HTERT RPE-1 (cell line): ENCODE data around the gene ABHD16A.

Experiments used
- in situ Hi-C: fragments of 300-500 bp; cut with MboI; formaldehyde crosslinking; loops from 4 replicates; pipeline ENCODE4 v1.14.3; 2020; ENCODE audit warnings: low sequenced_read_pairs

Gene ABHD16A

GRCh38 chr6:31690231-31691077, 12.7 kb downstream of the ABHD16A start:
- in situ Hi-C loops = no loop called here

DNA sequence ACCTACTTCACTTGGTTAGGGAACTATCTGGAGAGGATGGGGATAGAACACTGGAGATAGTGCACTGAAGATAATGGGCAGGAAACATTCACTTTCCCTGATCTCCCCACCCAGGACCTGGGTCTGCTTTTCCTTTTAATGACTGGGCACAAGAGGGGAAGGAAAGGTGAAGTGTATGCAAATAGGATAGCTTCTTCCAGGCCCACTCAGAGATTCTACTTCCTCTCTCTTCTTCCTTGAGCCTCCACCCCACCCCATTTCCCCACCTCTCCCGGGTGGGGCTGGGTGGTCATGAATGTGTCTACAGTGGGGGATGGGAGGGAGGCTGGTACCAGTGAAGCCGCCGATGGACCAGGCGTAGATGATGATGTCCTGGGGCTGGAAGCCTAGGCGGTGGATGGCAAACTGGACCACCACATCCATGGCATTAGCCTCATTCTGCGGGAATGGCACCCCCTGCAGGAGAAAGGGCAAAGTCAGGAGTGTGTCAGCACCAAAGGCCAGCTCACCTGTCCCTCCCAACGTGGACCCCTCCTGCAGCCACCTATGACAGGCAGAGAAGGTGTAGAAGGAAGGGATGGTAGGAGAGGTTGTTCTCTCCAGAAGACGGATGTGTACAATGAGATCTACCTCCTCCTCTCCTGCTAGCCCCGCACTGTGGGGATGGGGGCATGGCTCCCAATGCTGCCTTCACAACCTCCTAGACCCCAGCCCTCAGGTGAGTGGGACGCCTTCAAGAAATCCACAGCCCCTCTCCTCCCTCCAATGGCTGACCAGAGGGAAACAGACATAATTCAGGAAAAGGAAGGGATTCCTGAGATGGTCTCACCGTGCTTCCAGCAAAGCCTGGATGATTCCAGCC, 13.6 kb downstream of the ABHD16A start:
- in situ Hi-C loops = no loop called here

DNA sequence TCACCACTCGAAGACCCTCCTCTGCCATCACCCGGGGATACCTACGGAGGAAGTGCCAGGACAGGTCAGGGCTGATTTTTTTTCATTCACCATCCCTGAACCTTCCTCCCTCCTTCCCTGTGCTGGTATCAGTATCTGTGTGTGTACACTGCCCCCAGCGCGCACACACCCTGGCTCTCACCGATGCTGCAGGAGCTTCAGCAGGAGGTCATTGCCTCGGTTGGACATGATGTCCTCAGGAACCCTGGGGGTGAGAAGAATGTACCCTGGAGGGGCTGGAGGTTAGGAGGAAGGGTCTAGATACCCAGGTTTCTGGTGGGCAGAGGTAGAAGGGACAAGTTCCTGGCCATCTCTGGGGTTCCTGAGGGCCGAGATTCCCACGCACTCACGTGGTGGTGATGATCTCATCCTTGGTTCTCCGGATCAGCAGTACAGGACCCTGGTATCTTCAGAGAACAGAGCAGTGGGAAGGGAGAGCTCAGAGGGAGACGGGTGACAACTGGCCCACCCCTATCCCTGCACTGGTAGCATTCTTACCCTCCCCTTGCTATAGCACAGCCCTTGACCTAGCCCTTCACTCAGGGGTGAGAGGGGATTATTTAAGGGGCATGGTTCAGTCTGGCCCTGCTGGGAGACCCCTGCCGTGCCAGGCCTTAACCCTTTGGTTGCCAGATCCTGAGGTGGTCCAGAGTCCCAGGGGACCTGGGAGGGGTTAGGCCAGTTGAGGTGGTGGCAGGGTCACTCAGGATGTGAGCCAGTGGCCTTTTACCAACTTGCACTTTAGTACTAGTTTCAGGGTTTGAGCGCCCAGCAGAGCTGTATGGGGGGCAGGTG, 15.0 kb downstream of the ABHD16A start:
- in situ Hi-C loops = no loop called here

DNA sequence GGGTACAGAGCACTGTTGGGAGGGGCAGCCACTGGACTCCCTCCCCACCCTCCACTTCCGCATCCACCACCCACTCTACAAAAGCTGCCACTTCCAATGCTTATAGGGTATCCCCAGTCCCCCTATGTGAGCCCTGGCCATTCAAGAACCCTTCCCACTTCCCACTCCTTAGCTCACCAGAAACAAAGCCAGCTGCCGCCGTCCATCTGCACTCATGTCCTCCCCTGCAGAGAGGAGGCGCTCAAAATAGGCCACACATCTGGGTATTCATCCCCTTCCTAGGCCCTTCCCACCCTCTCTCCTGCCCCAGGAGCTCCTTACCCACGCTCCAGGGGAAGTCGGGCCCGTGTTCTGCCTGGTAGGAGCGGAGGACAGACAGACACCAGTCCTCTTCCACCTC, 15.8 kb downstream of the ABHD16A start:
- in situ Hi-C loops = no loop called here

DNA sequence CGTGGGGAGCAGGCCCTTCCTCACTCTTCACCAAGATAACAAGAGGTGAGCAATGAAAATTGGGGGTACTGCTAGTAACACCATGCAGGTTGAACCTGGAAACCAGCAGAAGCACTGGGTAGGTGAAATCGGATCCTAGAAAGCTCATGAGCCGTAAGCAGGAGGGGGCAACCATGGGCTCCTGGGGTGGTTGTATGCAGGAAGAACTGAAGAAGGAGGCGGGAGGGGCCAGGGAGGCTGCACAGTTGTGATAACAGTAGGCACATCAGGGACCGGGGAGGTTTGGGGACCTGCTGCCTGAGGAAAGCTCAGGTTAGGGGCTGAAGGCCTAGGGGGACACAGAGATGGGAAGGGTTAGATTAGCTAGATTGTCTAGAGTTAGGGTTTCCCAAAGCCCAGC, 16.6 kb downstream of the ABHD16A start:
- in situ Hi-C loops = no loop called here

GRCh38 chr6:31683591-31683990, 19.5 kb downstream of the ABHD16A start:
- in situ Hi-C loops = no loop called here

- in situ Hi-C loops = no loop called here
Measured at GRCh38 chr6:31681135-31681671, 21.9 kb downstream of the ABHD16A start.

- in situ Hi-C loops = no loop called here
Measured at GRCh38 chr6:31680226-31681134, 22.6 kb downstream of the ABHD16A start, which contains the start of gene LY6G5C. LY6G5C (minus strand) TSS chr6:31681067; CDS start chr6:31680373, 694 bp downstream.

- in situ Hi-C loops = no loop called here
Measured at GRCh38 chr6:31677955-31678354, 25.2 kb downstream of the ABHD16A start.

GRCh38 chr6:31676904-31677303, 26.2 kb downstream of the ABHD16A start:
- in situ Hi-C loops = no loop called here

DNA sequence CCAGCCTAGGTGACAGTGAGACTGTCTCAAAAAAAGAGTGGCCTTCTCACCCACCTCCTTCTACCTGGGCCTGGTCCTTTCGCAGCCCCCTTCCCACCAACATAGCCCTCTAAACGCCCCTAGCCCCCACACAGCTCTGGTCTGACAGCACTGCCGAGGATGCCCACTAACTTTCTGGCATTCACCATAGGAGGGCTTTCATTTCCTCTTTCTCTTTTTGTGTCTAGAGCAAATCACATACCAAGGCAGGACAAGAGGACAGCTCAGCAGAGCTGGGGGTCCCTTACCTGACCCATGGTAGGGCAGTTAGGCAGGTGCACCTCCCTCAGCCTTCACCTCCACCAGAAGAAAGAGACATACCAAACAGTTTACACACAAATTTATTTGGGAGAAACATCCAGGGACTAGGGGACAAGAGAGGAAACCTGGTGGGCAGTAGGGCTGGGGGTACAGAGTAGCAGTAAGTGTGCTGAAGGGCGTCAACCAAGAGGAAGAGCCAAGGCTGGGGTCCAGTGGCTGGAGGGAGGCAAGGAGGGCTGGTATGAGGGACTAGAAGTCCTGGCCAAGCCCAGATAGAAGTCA, 26.7 kb downstream of the ABHD16A start:
- in situ Hi-C loops = no loop called here

DNA sequence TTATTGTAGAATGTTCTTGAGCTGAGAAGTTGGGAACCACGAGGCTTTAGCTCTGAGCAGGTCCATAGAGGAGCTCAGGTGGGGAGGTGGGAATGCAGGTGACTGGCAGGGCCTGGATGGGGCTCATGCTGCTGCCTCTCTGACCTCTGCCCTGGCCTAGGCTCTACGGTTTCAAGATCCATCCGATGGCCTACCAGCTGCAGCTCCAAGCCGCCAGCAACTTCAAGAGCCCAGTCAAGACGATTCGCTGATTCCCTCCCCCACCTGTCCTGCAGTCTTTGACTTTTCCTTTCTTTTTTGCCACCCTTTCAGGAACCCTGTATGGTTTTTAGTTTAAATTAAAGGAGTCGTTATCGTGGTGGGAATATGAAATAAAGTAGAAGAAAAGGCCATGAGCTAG, 33.4 kb downstream of the ABHD16A start, which contains the start of gene LY6G5B:
Gene LY6G5B, plus strand, starts transcription at position 301 of the 400 bp plus-strand sequence. CDS start 975 bp downstream, outside the sequence.
- in situ Hi-C loops = no loop called here

DNA sequence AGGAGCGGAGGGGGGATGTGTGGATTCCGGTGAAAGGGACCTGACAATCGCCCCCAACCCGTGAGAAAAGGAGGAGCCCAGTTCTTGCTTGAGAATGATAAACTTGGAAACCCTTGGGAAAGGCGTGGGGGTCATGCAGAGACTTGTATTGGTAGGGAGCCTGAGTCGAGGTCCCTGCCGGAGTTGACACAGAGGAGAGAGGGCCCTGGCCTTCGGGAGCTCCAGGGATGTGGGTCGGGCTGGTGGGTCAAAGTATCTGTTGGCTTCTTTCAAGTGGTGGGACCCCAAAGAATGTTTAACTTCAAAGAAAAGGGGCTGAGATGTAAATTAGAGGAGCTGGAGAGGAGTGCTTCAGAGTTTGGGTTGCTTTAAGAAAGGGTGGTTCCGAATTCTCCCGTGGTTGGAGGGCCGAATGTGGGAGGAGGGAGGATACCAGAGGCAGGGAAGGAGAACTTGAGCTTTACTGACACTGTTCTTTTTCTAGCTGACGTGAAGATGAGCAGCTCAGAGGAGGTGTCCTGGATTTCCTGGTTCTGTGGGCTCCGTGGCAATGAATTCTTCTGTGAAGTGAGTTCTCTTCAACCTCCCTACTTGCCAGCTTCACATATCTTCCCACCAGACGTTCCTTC, 36.7 kb downstream of the ABHD16A start:
- in situ Hi-C loops = no loop called here

DNA sequence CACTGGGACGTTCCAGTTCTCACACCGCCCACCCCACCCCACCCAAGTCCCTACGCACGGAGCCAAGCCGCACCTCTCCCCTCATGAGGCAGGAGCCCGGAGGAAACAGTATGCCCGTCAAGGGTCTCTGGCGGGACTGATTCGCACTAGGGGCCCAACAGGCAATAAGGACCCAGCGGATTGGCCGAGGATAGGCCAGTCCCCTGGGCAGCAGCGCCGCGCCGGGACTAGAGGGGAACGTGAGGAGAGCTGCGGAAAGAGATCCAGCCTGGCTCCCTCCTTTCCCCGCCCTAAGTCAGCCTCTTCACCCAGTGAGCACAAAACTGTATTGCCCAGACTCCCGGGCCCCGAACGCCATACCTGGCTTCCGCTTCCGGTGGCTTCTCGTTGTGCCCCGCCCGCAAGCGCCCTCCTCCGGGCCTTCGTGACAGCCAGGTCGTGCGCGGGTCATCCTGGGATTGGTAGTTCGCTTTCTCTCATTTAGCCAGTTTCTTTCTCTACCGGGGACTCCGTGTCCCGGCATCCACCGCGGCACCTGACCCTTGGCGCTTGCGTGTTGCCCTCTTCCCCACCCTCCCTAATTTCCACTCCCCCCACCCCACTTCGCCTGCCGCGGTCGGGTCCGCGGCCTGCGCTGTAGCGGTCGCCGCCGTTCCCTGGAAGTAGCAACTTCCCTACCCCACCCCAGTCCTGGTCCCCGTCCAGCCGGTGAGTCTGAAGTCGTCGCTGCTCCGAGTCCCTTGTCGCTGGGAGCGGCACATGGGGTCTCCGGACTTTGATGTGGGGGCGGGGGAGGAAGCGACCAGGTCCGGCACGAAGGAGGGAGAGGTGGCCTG, 37.4 kb downstream of the ABHD16A start, which contains the start of gene CSNK2B:
Gene CSNK2B, plus strand, starts transcription at position 580 of the 836 bp plus-strand sequence. CDS start 752 bp downstream, outside the sequence.
- in situ Hi-C loops = no loop called here

GRCh38 chr6:31664790-31665500, 38.2 kb downstream of the ABHD16A start, which contains the start of gene GPANK1:
GPANK1 (minus strand) TSS chr6:31664997; CDS start chr6:31664478, 519 bp downstream.
- in situ Hi-C loops = no loop called here

DNA sequence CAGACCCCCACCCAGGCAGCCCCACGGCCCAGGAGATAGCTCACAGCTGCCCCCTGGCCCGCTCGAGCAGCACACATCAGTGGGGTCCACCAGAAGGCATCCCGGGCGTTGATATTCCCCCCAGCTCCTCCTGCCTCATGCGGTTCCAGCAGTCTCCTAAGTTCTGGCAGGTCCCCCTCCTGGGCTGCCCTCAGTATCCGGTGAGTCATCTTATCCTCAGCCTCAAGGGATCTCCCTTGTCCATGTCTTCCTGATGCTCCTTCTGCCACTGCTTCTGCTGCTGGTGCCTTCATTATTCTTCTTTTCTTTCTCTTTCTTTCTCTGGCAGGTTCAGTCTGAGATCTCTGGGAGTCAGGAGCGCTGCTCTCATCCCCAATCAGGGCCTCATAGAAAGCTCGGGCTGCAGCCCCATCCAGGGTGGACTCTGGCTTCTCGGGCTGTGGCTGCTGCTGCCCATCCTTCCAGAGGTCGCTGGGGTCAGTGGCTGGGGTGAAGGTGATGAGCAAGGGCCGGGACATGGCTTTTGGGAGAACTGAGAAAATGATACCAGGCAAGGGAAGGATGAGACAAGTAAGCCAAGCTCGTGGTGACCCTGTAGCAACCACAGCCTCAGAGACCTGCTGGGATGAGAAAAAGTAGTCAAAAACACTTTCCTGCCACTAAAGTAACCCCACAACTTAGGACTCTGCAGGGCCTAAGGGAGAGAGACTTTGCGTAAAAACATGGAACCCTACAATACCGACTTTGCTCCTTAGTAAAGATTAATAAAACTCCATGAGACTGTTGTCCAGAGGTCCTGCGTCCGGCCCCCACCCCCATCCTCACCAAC, 38.9 kb downstream of the ABHD16A start:
- in situ Hi-C loops = no loop called here
